Lung microvascular endothelial cell (primary cell): ENCODE measurements around the gene RGR. TPM values are rescaled to one million over a fixed set of nuclear protein-coding genes. Genes with fewer than 3 reads are reported as not detected.

ENCODE experiments used
- DNase-seq, 2 donors: peaks; one replicate each; pipeline versions ENCODE4 v3.0.0 to v3.0.0-alpha.2; 2010; ENCODE audit warnings: low read depth in 2 of 2
- total RNA-seq: library from RNA; depleted of rRNA; stranded (reverse); fragments of >200 nt; gene quantifications from 2 replicates; pipeline ENCODE4 v1.2.1, GENCODE V29; 2014

RGR gene
- total RNA-seq, 1 donor from 2014 or later = not detected

DNA sequence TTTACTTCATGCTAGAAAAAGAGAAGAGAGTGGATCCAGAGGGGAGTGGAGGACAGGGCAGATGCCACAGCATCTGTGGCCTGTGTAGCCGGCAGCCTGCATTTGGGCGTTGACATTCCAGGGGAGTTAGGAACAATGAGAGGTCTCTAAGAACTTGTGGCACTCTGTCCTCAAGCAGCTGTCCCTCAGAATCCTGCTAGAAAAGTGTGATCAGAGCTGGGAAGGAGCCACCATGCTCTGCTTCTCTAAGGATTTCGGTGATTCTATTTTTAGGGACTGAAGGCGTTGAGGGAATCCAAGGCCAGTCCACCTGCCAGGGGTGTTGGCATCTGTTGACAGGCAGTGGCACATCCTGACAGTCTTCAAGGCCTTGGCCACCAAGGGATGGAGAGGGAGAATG, 27.1 kb upstream of the RGR start:
- no peak for DNase-seq

DNA sequence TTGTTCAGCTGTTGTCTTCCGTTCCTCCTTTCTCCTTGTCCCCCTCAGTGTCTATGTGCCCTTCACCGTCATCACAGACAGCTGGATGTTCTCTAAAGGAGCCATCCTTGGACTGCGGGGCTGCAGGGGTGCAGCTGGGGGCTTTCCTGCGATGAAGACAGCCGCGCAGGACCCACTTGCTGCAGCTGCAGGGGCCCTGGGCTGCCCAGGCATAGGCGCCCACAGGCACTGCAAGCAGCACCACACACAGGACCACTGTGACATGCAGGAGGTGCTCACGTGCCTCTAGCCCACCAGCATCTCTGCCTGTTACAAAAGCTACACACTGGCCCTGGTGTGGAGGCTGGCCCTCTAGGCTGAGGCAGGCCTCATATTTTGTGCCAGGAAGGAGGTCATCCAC, 22.9 kb upstream of the RGR start:
- no peak for DNase-seq

DNA sequence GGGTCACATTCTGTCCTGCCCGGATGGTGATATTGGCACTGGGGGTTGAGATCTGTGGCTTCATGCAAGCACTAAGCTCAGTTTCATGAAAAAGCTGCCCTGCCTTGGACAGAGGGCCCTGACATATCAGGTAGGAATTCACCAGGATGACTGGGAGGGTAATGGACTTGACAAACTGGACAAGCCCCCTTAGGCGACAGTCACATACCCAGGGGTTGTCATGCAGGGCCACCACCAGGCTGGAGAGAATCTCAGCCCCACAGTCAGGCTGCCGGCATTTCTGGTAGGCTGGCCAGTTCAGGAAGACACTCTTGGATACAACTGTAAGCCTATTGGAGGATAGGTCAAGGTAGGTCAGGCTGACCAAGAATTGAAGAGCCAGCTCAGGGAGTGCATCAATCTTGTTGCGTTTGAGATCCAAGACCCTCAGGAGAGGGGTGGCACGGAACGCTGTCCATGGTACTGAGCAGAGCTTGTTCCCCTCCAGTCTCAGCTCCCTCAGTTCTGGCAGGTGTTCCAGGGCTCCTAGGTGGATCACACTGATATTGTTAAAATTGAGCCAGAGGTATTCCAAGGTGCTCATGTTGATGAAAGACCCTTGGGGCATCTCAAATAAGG, 20.3 kb upstream of the RGR start:
- peak in 1 of 2 donors; percentile 8 for DNase-seq

DNA sequence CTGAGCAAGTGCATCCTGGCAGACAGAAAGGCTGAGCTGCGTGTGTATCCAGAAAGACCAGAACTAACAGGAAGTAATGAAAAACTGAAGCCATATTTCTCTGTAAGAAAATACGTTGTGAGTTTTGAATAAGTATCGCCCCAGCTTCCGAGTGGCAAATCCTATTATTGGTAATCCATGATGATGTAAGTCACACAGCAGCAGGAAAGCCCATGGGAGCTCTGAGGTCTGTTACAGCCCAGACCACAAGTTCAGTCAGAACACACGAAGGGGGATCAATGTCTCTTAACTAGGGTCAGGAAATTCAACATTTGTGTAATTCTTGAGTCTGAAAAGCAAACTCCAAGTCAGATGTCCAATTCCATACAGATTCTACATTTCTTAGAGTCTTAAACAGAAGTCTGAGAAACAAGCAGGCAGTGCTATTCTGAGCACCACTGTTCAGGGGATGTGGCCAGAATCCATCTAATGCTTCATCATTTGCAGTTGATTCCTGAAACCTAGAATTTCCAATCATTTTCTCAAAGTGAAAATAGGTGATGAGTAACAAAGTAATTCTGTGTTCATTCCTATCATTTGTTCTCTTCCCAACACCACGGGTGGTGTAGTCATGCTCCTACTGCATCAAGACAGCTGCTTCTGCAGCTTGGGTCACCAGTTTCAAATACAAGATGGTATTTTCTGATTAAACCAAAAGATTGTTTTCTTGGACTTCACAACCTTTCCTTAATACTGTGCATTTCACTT, 19.3 kb upstream of the RGR start, which contains the start of gene LRIT2:
Gene LRIT2 (minus strand): TSS at position 118 of the 747 bp plus-strand sequence. CDS start 24 bp downstream, at position 94.
- no peak for DNase-seq

DNA sequence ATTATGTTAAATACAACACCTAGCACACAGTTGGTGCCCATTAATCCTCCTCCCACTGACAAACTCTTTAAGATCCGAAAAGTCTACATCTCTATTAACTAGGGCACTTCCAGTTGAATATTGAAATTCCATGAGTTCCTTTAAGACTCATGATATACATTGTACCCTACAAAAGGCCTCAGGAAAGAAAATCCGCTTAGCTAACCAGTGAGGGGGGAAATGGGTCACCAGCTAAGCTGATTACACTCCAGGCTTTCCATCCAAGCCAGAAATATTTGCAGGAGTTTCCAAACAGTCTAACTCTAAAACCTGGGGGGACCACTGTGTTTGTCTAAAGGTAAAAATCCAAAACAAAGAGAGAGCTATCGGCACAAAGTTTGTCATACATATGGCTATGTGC, 18.2 kb upstream of the RGR start:
- DNase-seq = no peak

DNA sequence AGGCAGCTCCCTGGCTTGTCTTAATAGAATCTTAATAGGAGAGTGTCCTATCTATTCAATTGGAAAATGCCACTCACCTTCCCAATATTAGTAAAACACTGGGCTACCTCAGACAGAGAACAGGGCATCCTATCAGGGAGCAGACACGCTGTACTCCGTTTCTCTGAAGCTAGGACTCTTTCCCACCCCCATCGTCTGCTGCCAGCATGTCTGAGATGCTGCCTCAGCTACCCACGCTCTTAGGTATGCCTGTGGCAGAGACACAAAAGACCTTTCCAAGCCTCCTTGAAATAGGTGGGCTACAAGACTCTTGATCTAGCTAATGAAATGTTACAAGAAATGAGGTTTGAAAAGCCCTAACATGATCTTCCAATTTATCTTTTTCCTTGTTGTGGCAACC, 17.0 kb upstream of the RGR start:
- no peak for DNase-seq

DNA sequence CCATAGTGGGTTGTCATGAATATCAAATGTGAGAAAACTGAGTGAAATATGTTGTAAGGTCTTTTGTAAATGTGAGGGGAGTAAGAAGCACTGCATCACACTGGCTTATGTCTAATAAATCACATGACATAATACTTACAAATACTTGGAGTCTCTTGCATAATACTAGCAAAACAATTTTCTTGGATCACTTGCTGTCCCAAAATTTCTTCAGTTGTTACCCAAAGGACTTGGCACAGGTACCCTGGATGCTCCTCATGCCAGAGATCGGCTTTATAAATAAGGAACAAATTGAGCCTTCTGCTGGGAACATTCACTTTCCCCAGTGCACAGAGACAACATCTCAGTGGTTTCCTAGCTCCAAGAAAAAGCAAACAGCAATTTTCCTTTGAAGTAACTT, 14.5 kb upstream of the RGR start:
- no peak for DNase-seq

DNA sequence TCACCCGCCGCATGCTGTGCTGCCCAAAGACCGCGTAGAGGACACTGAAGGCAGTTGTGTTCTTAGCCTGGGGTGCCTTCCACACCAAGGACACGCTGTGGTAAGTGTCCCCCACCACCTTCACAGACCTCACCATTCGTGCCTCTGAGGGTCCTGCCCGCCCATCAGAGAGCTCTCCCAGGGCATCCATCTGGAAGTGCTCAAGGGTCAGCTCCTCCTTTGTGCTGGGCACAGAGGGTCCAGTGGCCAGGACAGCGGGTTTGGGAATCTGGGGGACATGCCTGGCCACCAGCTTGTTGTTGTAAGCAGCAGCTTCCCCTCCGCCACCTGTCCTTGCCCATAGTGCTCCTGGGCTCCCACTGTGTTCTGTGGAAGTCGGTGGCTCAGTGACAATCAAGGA, 12.5 kb upstream of the RGR start:
- no peak for DNase-seq

DNA sequence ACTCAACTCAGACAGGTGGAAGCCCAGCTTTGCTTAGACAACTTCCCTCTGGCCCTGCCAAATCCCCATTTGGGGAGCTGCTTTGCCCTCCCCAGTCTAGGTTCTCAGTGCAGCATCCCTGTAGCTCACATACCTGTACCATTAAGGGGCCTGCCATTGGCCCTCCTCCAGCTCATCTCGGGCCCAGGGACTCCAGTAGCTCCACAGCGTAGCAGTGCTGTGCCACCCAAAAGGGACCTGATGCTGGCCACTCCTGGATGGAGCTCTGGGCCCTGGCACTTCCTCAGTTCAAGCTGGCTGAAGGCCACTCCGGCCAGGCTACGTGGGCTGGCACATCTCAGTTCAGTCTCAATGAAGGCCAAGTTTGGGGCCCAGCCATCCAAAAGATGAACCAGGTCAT, 10.9 kb upstream of the RGR start:
- no peak for DNase-seq

DNA sequence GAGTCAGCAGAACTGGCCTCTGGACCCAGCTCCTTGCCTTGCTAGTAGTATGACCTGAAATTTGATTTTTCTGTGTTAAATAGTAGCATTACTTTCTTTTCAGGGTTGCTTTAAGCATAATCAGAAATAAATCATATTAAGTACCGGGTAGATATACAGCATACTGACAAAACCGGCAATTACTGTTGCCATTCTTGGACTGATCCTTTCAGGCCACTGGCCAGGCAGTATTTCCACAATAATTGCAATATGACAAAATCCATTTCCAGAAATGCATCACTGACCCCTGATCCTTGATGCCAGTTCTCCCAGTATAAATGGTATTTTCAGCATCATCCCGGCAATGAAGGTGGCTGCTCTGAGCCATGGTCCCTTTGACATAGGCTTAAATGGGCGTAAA, 10.4 kb upstream of the RGR start:
- no peak for DNase-seq

DNA sequence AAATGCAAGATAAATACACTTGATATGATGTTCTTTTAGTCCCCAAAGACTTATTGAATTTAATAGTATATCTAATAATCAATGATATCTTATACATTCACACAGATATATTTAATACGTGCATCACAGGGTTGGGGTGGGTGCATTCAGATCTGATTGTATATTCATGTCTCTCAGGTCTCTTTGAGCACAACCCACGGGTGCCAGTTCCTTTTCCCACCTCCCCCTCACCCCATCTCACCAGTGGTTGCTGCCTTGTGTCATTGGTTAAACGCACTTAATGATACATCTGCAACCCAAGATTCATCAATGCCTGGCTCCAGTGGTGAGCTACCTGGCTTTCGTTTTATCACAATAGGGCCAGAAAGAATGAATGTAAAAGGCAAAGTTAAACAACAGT, 9.8 kb upstream of the RGR start:
- no peak for DNase-seq

DNA sequence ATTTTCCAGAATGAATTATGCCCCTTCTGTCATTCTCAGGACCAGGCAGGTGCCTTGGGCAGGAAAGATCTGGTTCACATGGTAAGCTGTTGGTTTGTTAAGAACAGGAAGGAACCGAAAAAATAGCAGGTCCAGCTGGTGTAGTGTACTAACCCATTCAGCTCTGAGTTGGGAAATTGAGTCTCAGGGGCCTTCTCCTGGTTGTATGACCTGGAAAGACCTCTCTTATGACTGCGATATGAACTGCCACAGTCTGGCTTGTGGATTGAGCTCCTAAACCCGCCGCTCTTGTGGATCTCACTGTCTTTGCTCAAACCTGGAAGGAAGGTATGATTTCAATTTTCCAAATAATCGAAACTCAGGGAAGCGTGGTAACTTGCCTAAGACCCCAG, 8.1 kb upstream of the RGR start:
- DNase-seq = no peak

DNA sequence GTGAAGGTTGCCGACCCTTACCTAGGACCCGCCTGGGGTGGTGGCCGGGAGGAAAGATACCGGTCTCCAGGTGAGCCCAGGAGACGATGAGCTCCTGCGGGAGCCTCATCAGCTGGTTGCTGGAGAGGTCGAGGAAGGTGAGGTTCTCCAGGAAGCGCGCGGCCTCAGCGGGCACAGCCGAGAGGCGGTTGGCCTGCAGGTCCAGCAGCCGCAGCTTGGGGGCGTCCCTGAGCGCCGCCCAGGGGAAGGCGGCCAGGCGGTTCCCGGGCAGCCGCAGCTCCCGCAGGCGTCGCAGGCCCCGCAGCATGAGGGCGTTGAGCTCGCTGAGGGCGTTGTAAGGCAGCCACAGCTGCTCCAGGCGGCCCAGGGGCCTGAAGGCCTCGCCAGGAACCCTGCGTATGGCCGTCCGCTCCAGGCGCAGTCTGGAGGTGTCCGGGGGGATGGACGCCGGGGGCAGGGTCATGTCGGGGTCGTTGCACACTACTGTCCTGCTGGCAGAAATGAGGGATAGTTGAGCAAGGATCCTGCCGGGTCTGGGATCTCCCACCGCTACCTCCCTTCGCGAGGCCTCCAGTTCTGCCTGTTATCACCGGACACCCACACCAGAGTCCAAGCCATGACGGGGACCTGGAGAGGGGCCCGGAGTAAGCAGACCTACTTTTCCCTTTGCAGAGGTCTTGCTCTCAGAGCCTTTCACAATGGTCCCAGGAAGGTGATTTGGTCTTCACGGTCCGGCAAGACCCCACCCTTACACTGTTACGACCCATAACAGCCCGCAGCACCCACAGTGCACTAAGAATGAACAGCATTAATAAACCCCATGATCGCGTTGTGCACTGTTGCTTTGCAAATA, 7.4 kb upstream of the RGR start:
- DNase-seq = no peak

DNA sequence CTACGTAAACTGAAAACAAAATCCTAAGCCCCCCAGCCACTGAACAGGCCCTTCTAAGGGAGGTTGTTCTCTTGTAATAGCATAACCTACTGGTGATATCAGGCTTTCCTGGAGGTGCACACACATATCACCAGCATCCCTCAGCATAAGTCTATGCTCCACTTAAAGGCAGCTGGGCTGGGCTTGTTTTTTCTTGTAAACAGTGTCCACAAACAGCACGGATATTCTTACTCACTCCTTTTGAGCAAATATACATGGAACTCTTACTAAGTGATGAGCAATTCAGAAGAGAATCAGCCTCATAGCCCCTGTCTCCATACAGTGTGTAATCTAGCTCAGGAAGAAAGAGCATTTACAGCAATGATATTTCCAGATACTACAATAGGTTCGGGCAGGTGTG, 5.9 kb upstream of the RGR start:
- DNase-seq = no peak

DNA sequence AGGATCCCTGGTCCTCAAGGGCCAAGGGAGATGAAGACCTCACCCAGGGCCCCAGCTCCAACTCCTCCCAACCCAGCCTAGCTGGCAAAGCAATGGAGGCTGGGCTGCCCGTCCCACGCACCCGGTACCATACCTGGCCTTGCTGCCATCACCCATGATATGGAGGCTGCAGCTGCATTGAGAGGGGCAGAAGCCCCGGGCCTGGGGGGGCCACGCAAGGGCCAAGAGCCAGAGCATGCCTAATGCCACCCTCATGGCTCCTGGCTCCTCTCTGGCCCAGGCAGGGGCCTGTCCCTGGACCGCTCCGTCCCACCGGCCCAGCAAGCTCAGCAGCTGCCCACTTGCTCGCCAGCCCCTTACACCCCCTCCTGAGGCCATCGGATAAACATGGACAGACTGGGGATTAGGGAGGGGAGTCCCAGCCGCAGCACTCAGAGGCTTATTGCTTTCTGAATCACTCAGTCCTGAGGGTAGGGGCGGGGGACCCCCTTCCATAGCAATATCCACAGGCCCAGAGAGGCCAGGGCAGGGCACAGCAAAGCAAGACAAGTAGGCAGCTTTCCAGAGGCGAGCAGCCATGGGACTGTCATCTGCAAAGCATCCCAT, 3.6 kb upstream of the RGR start, which contains the start of gene LRIT1:
Gene LRIT1 (minus strand): TSS at position 362 of the 606 bp plus-strand sequence. CDS start 107 bp downstream, at position 255.
- no peak for DNase-seq

DNA sequence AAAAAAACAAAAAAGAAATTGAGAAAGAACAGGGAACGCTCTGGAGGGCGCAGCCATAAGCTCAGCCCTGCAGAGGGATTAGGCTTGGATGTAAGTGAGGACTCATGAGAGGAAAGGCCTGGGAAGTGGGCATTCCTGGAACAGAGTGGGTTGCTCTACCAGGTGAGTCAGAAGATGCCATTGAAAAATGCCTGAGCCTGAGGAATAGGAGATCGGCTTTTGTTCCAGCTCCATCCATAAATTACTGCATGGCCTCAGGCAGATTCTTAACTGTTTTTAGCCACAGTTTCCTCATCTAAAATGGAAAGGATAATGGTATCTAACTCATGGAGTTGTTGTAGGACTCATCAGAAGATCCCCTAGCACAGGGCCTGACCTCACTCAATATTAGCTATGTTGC, 1.1 kb upstream of the RGR start:
- no peak for DNase-seq

DNA sequence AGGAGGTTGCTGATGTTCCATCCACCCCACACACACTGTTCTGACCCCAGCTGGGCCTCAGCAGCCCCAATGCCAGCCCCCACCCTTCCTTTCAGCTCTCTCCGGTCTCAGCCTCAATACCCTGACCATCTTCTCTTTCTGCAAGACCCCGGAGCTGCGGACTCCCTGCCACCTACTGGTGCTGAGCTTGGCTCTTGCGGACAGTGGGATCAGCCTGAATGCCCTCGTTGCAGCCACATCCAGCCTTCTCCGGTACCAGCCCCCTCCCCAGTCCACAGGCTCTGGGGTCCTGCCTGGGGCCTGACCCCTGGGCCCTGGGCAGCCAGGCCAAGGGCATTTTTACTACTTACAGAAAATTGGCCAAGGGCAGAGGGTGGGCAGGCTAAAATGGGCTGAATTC, 2.6 kb downstream of the RGR start:
- no peak for DNase-seq

DNA sequence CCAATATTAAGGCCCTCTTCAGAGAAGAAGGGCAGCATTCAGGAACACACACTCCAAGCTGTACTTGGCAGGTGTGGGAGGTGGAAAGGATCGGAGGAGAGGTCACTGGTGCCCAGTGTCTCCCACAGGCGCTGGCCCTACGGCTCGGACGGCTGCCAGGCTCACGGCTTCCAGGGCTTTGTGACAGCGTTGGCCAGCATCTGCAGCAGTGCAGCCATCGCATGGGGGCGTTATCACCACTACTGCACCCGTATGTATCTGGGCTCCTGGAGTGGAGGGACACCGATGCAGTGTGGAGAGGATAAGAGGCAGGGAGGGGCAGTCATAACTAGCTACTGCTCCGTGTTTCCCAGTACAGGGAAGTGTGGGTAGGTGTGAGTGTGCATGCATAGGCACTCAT, 3.9 kb downstream of the RGR start:
- no peak for DNase-seq

DNA sequence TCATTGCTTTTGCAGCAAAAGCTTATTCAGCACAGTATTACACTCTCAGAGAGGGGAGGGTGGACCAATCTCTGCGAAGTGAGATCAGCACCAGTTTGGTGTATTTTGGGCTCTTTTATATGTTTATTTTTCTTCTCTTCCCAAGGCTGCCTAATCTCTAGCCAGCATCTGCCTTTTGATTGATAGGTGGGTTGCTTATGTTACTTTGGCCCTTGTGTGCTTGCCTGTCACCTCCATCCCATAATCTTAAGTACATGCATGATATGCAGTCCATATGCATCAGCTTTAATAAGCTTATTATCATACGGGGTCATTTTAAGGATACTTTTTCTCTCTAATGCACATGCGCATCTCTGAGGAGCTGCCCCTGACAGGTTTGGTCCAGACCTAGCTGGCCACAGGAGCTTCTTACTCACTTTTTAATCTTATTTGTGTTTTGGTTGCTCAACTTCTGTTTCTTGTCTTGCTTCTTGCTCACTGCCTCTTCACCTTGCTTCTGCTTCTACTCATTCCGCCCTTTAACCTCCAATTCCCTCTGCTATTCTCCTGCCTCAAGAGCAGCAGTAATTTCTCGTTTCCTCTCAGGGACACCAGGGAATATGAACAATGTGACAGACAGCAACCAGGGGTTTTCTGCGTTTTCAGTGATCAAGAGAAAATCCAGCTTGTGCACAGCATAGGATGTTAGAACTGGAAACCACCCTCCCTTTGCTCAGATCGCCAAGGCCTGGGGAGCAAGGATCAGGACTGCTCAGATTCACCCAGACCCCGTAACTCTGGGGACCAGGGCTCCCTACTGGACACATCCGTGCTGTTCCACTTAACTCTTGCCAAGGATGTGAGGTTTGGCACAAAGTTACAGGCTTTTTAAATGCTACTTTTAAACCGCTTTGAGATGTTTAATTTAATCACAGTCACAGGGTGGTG, 10.0 kb downstream of the RGR start:
- DNase-seq = no peak

DNA sequence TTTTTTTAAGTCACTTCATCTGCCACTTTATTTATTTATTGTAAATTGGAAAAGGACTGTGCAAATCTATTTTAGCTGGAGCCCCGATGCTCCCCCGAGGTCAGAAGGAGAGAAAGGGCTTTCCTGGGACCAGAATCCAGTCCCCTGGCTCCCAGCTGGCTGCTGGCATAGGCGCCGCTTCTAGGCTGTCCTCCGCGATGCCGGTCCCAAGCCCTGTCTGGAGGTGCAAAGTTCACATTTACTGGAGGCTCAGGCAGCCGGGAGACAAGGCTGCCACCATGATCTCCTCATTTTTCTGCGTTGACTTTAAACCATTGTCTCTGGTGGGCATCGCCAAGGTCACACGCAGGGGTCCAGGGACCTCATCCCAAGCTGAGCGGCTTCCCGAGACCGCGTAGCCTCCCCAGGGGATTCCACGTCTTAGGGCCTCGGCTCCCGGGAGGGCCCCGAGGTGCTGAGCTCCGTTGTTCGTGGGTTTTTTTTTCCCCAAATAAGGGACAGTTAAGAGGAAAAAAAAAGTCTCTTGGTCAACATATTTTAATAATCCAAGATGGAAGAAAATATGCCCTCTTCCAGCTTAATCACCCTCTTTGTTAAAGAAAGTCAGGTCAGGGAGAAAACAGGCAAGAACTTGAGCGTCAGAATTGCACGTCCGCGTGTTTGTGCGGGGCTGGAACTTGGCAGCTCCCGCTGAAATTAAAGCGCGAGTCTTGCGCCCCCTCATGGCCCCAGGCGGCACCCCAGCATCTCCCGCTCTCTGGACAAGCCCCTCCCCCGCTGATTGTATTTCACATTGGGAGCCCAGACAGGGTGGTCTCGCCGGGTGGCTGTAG, 11.9 kb downstream of the RGR start:
- peak; percentile 45 to 51 for DNase-seq
